Activated CD4-positive, alpha-beta T cell treated with anti-CD3 and anti-CD28 coated beads for 48 hours (primary cell): ENCODE data around the gene TIMM9.
A peak's percentile ranks its signal among the peaks of the same experiment; 100 is the strongest.
"Not testable (repeated sequence)": the region's sequence is repeated elsewhere in the genome, so short reads cannot be mapped to it uniquely, and the experiment has no call there.

ENCODE experiments used
- DNase-seq: peaks from one replicate; pipeline ENCODE4 v3.0.0-alpha.2; 2020

TIMM9 gene

GRCh38 chr14:58427281-58428117 lies at the start of gene TIMM9, which contains the start of gene KIAA0586:
Gene TIMM9 (minus strand): TSS chr14:58427531. CDS start chr14:58411945, 15,586 bp downstream.
Gene KIAA0586 (plus strand): TSS chr14:58427719. CDS start chr14:58428265, 546 bp downstream.
- DNase-seq = peak; percentile 97

GRCh38 chr14:58476320-58476719 lies 49.0 kb upstream of the TIMM9 start:
- DNase-seq = no peak

GRCh38 chr14:58469309-58469708 lies 42.0 kb upstream of the TIMM9 start:
- DNase-seq = no peak

- DNase-seq = no peak
Measured at GRCh38 chr14:58467575-58467974, 40.2 kb upstream of the TIMM9 start.

GRCh38 chr14:58466459-58466858 lies 39.1 kb upstream of the TIMM9 start:
- no peak for DNase-seq

- no peak for DNase-seq
Measured at GRCh38 chr14:58465421-58465820, 38.1 kb upstream of the TIMM9 start.

GRCh38 chr14:58464652-58465051 lies 37.3 kb upstream of the TIMM9 start:
- DNase-seq = no peak

GRCh38 chr14:58463147-58463546 lies 35.8 kb upstream of the TIMM9 start:
- no peak for DNase-seq

GRCh38 chr14:58460772-58461171 lies 33.4 kb upstream of the TIMM9 start:
- DNase-seq = no peak

- no peak for DNase-seq
Measured at GRCh38 chr14:58455593-58456265, 28.4 kb upstream of the TIMM9 start.

GRCh38 chr14:58444627-58445026 lies 17.3 kb upstream of the TIMM9 start:
- DNase-seq = no peak

GRCh38 chr14:58439476-58439875 lies 12.1 kb upstream of the TIMM9 start:
- DNase-seq = no peak

GRCh38 chr14:58430156-58430555 lies 2.8 kb upstream of the TIMM9 start:
- peak; percentile 8 for DNase-seq

- DNase-seq = peak; percentile 11
Measured at GRCh38 chr14:58428118-58428683, 870 bp upstream of the TIMM9 start.

- peak; percentile 60 for DNase-seq
Measured at GRCh38 chr14:58426670-58427280, 556 bp downstream of the TIMM9 start.

GRCh38 chr14:58416934-58417333 lies 10.4 kb downstream of the TIMM9 start:
- DNase-seq = not testable (repeated sequence)

GRCh38 chr14:58415636-58416547 lies 11.4 kb downstream of the TIMM9 start:
- no peak for DNase-seq

GRCh38 chr14:58414845-58415244 lies 12.5 kb downstream of the TIMM9 start:
- DNase-seq = no peak

- DNase-seq = no peak
Measured at GRCh38 chr14:58408681-58409215, 18.6 kb downstream of the TIMM9 start.

- DNase-seq = no peak
Measured at GRCh38 chr14:58401587-58401986, 25.7 kb downstream of the TIMM9 start.

GRCh38 chr14:58398895-58399294 lies 28.4 kb downstream of the TIMM9 start:
- DNase-seq = no peak

- no peak for DNase-seq
Measured at GRCh38 chr14:58398495-58398894, 28.8 kb downstream of the TIMM9 start.
